Ectodermal cell (in vitro differentiated cells): ENCODE measurements around the gene PSMD14.

Source experiments
- H3K27ac ChIP-seq: 2 replicates; pipeline ENCODE4 v1.7.0; 2013; ENCODE audit warnings: mild to moderate bottlenecking, low read depth, low read length; ENCODE audit not compliant: insufficient read depth, poor library complexity, severe bottlenecking
- H3K27me3 ChIP-seq: 2 replicates; pipeline ENCODE4 v1.7.0; 2013; ENCODE audit warnings: mild to moderate bottlenecking, low read length; ENCODE audit not compliant: insufficient read depth, control insufficient read depth, poor library complexity, severe bottlenecking
- H3K36me3 ChIP-seq: one replicate; pipeline ENCODE4 v1.7.0; 2013; ENCODE audit warnings: low read length; ENCODE audit not compliant: control insufficient read depth, insufficient read depth
- H3K4me1 ChIP-seq: one replicate; pipeline ENCODE4 v1.7.0; 2013; ENCODE audit warnings: low read length; ENCODE audit not compliant: control insufficient read depth, insufficient read depth
- H3K4me3 ChIP-seq: 2 replicates; pipeline ENCODE4 v1.7.0; 2013; ENCODE audit warnings: low read depth, low read length, control low read depth; ENCODE audit not compliant: insufficient read depth
- H3K9me3 ChIP-seq: 2 replicates; pipeline ENCODE4 v1.7.0; 2013; ENCODE audit warnings: mild to moderate bottlenecking, low read length, moderate library complexity; ENCODE audit not compliant: control insufficient read depth
- WGBS, 2 experiments: methylation state at CpG; one replicate each; pipeline ENCODE4 v1.1.7; 2013; ENCODE audit warnings: missing lambda C conversion rate in 2 of 2; 5-methylcytosine and 5-hydroxymethylcytosine counted together

Gene PSMD14

GRCh38 chr2:161417438-161418274 lies 109.4 kb downstream of the PSMD14 start:
- peaks cover 5% of the 10 kb centered on the region for H3K4me1 ChIP-seq
- H3K27ac ChIP-seq, result no peak overlapping the region
- no peaks in the 10 kb centered on the region for H3K36me3 ChIP-seq
- no peaks in the 10 kb centered on the region for H3K9me3 ChIP-seq
- WGBS, 2 experiments, result 7 to 8% methylated on average over 19 to 21 of the region's 21 CpGs
- no peak overlapping the region for H3K4me3 ChIP-seq
- H3K27me3 ChIP-seq, result peaks cover 100% of the 10 kb centered on the region

- Histone ChIP-seq H3K4me3 (no peak overlapping the region), H3K27me3 (peaks cover 100% of the 10 kb centered on the region), H3K27ac (no peak overlapping the region), H3K36me3 (no peaks in the 10 kb centered on the region), H3K4me1 (peaks cover 5% of the 10 kb centered on the region), H3K9me3 (no peaks in the 10 kb centered on the region)
- WGBS, 2 experiments, result 3 to 4% methylated on average over 15 of the region's 15 CpGs
Measured at GRCh38 chr2:161418275-161418714, 110.1 kb downstream of the PSMD14 start.

GRCh38 chr2:161418715-161419637 lies 110.8 kb downstream of the PSMD14 start:
- Histone ChIP-seq H3K27ac (no peak overlapping the region), H3K27me3 (peaks cover 100% of the 10 kb centered on the region), H3K4me1 (peaks cover 5% of the 10 kb centered on the region), H3K9me3 (no peaks in the 10 kb centered on the region), H3K36me3 (no peaks in the 10 kb centered on the region), H3K4me3 (no peak overlapping the region)
- 0 to 1% methylated on average over 48 to 49 of the region's 49 CpGs for WGBS, 2 experiments

GRCh38 chr2:161419638-161420190 lies 111.5 kb downstream of the PSMD14 start:
- Histone ChIP-seq H3K4me3 (no peak overlapping the region), H3K27ac (no peak overlapping the region), H3K4me1 (peaks cover 10% of the 10 kb centered on the region), H3K36me3 (no peaks in the 10 kb centered on the region), H3K9me3 (no peaks in the 10 kb centered on the region), H3K27me3 (peaks cover 100% of the 10 kb centered on the region)
- WGBS, 2 experiments, result 0 to 38% methylated on average over 1 to 2 of the region's 3 CpGs

GRCh38 chr2:161420406-161421074 lies 112.3 kb downstream of the PSMD14 start:
- H3K27me3 ChIP-seq, result peaks cover 100% of the 10 kb centered on the region

GRCh38 chr2:161421686-161422085 lies 113.5 kb downstream of the PSMD14 start:
- Histone ChIP-seq H3K4me1 (peaks cover 10% of the 10 kb centered on the region), H3K4me3 (no peak overlapping the region), H3K27me3 (peaks cover 100% of the 10 kb centered on the region), H3K36me3 (no peaks in the 10 kb centered on the region), H3K27ac (no peak overlapping the region), H3K9me3 (no peaks in the 10 kb centered on the region)
- 4 to 7% methylated on average over 1 to 2 of the region's 2 CpGs for WGBS, 2 experiments

More at GRCh38 chr2:161420406-161421074, 112.3 kb downstream of the PSMD14 start:
- H3K27ac ChIP-seq, result no peak overlapping the region
- WGBS, 2 experiments, result 22 to 23% methylated on average over 10 to 11 of the region's 11 CpGs
- H3K9me3 ChIP-seq, result no peaks in the 10 kb centered on the region
- no peaks in the 10 kb centered on the region for H3K36me3 ChIP-seq
- peaks cover 10% of the 10 kb centered on the region for H3K4me1 ChIP-seq
- H3K4me3 ChIP-seq, result no peak overlapping the region

GRCh38 chr2:161422816-161423403 lies 114.7 kb downstream of the PSMD14 start:
- WGBS, 2 experiments, result 1 to 4% methylated on average over 10 of the region's 11 CpGs
- H3K4me3 ChIP-seq, result no peak overlapping the region
- H3K27me3 ChIP-seq, result peaks cover 100% of the 10 kb centered on the region
- peaks cover 10% of the 10 kb centered on the region for H3K4me1 ChIP-seq
- H3K36me3 ChIP-seq, result no peaks in the 10 kb centered on the region
- H3K9me3 ChIP-seq, result no peaks in the 10 kb centered on the region
- no peak overlapping the region for H3K27ac ChIP-seq

GRCh38 chr2:161423421-161424393 lies 115.5 kb downstream of the PSMD14 start:
- 0 to 1% methylated on average over 125 of the region's 125 CpGs for WGBS, 2 experiments
- H3K9me3 ChIP-seq, result no peaks in the 10 kb centered on the region
- H3K27me3 ChIP-seq, result peaks cover 100% of the 10 kb centered on the region
- H3K27ac ChIP-seq, result no peak overlapping the region
- peaks cover 8% of the 10 kb centered on the region for H3K4me1 ChIP-seq
- no peaks in the 10 kb centered on the region for H3K36me3 ChIP-seq
- peak overlapping the region; percentile 16 for H3K4me3 ChIP-seq
